ENCODE measurements around the gene HADH. TPM values are rescaled to one million over a fixed set of nuclear protein-coding genes. Genes with fewer than 3 reads are reported as not detected.

Gene HADH
- total and polyA plus RNA-seq, 2 donors from 2014 or later: 31.4 to 126 TPM

GRCh38 chr4:108024085-108024877 is 34.6 kb downstream of the HADH start:
- Histone ChIP-seq H3K9me3 (ENCODE audit: control insufficient read depth in 2 of 3, insufficient read depth in 1 of 3, low read length in 3 of 3) (no peaks in the 10 kb centered on the region), H3K27ac (ENCODE audit: low read depth in 2 of 2, low read length in 2 of 2) (no peak overlapping the region), H3K27me3 (ENCODE audit: control insufficient read depth, insufficient read depth, low read length) (no peaks in the 10 kb centered on the region), H3K4me1 (ENCODE audit: control insufficient read depth in 2 of 3, insufficient read depth in 2 of 3, low read depth in 1 of 3, low read length in 3 of 3) (no peaks in the 10 kb centered on the region), H3K4me3 (ENCODE audit: low read length in 3 of 3) (no peak overlapping the region), H3K36me3 (ENCODE audit: control insufficient read depth in 2 of 3, insufficient read depth in 3 of 3, low read length in 3 of 3) (peaks cover 0 to 35% (median 21%) of the 10 kb centered on the region in 3 donors), H3K9ac (ENCODE audit: low read length in 3 of 3) (no peak overlapping the region)
- intact Hi-C loops (cut with DNase I): no loop called here
- no peak for DNase-seq
- no peak for FAIRE-seq
- TF ChIP-seq CTCF (IDR thresholded peaks at IDR 0.05; ENCODE audit: borderline replicate concordance, extremely low read depth, insufficient read depth): no peak

GRCh38 chr4:108024878-108025165 is 35.1 kb downstream of the HADH start:
- FAIRE-seq (no peak), DNase-seq (no peak)
- Histone ChIP-seq H3K36me3 (ENCODE audit: control insufficient read depth in 2 of 3, insufficient read depth in 3 of 3, low read length in 3 of 3) (peaks cover 0 to 30% (median 15%) of the 10 kb centered on the region in 3 donors), H3K27me3 (ENCODE audit: control insufficient read depth, insufficient read depth, low read length) (no peaks in the 10 kb centered on the region), H3K4me3 (ENCODE audit: low read length in 3 of 3) (no peak overlapping the region), H3K4me1 (ENCODE audit: control insufficient read depth in 2 of 3, insufficient read depth in 2 of 3, low read depth in 1 of 3, low read length in 3 of 3) (no peaks in the 10 kb centered on the region), H3K27ac (ENCODE audit: low read depth in 2 of 2, low read length in 2 of 2) (peak overlapping the region in 1 of 2 donors; percentile 19), H3K9me3 (ENCODE audit: control insufficient read depth in 2 of 3, insufficient read depth in 1 of 3, low read length in 3 of 3) (no peaks in the 10 kb centered on the region), H3K9ac (ENCODE audit: low read length in 3 of 3) (no peak overlapping the region)
- intact Hi-C loops (cut with DNase I): no loop called here
- no peak for TF ChIP-seq CTCF (IDR thresholded peaks at IDR 0.05; ENCODE audit: borderline replicate concordance, extremely low read depth, insufficient read depth)

GRCh38 chr4:108029016-108029720 is 39.5 kb downstream of the HADH start:
- no peak overlapping the region for H3K4me3 ChIP-seq (ENCODE audit: low read length in 3 of 3)
- H3K36me3 ChIP-seq (ENCODE audit: control insufficient read depth in 2 of 3, insufficient read depth in 3 of 3, low read length in 3 of 3): peaks cover 3 to 21% (median 16%) of the 10 kb centered on the region in 3 donors
- FAIRE-seq (no peak), DNase-seq (no peak)
- no peaks in the 10 kb centered on the region for H3K9me3 ChIP-seq (ENCODE audit: control insufficient read depth in 2 of 3, insufficient read depth in 1 of 3, low read length in 3 of 3)
- no peak for TF ChIP-seq CTCF (IDR thresholded peaks at IDR 0.05; ENCODE audit: borderline replicate concordance, extremely low read depth, insufficient read depth)
- no peak overlapping the region for H3K9ac ChIP-seq (ENCODE audit: low read length in 3 of 3)
- intact Hi-C loops (cut with DNase I): no loop called here
- H3K4me1 ChIP-seq (ENCODE audit: control insufficient read depth in 2 of 3, insufficient read depth in 2 of 3, low read depth in 1 of 3, low read length in 3 of 3): no peaks in the 10 kb centered on the region
- H3K27ac ChIP-seq (ENCODE audit: low read depth in 2 of 2, low read length in 2 of 2): no peak overlapping the region
- no peaks in the 10 kb centered on the region for H3K27me3 ChIP-seq (ENCODE audit: control insufficient read depth, insufficient read depth, low read length)
